Panc1 (cell line): Measurements from ENCODE around the gene SHLD1. TPM values are rescaled to one million over a fixed set of nuclear protein-coding genes. Genes with fewer than 3 reads are reported as not detected.

Source experiments
- ATAC-seq: fragments of 200-7000 bp; cut with Tn5 transposase; 2 replicates; pipeline ENCODE4 v1.9.1; 2020; ENCODE audit warnings: mild to moderate bottlenecking, moderate library complexity
- BruUV-seq: library from RNA; stranded (reverse); fragments of 400-500 nt; replicated peaks from 2 replicates; lab custom pipeline; 2021; lab: Mats Ljungman, UMichigan
- CTCF ChIA-PET: fragments of 300-600 bp; sonication (Branson Sonifier 250); formaldehyde crosslinking; loops from one replicate; lab custom pipeline; 2022; ENCODE audit warnings: antibody characterized with exemption; lab: Charles Lee
- POLR2A ChIA-PET: fragments of 300-600 bp; sonication (Branson Sonifier 250); formaldehyde crosslinking; loops from one replicate; lab custom pipeline; 2022; ENCODE audit warnings: antibody characterized with exemption; lab: Charles Lee
- DNase-seq: peaks from one replicate; pipeline ENCODE4 v3.0.0-alpha.2; 2010; ENCODE audit warnings: low read depth, low spot score
- H3K27ac ChIP-seq: 2 replicates; pipeline ENCODE4 v1.5.1; 2011; ENCODE audit warnings: mild to moderate bottlenecking, low read length, inconsistent platforms
- H3K27me3 ChIP-seq: fragments of 200-500 bp; sonication (Bioruptor generic); 2 replicates; pipeline ENCODE4 v1.6.0; 2014; ENCODE audit warnings: low read length, inconsistent platforms; ENCODE audit not compliant: control insufficient read depth, insufficient read depth
- H3K36me3 ChIP-seq: fragments of 200-500 bp; sonication (Bioruptor generic); 2 replicates; pipeline ENCODE4 v1.5.1; 2014; ENCODE audit warnings: inconsistent platforms, mild to moderate bottlenecking, low read length, moderate library complexity; ENCODE audit not compliant: control insufficient read depth, insufficient read depth
- H3K4me1 ChIP-seq: 2 replicates; pipeline ENCODE4 v1.5.1; 2011; ENCODE audit warnings: inconsistent platforms, mild to moderate bottlenecking, low read length, moderate library complexity; ENCODE audit not compliant: control insufficient read depth, insufficient read depth
- H3K4me3 ChIP-seq, 2 experiments: 2 replicates each; pipeline ENCODE4 v1.5.1; 2011 to 2012; ENCODE audit warnings: low read depth in 2 of 2, low read length in 2 of 2, mild to moderate bottlenecking in 2 of 2, inconsistent platforms in 1 of 2, moderate library complexity in 1 of 2
- H3K9me3 ChIP-seq: fragments of 200-500 bp; sonication (Bioruptor generic); 2 replicates; pipeline ENCODE4 v1.5.1; 2014; ENCODE audit warnings: low read depth, mild to moderate bottlenecking, inconsistent platforms, low read length, moderate library complexity; ENCODE audit not compliant: control insufficient read depth, insufficient read depth
- POLR2AphosphoS5 ChIP-seq: IDR thresholded peaks from 2 replicates; pipeline ENCODE4 v1.6.1; 2012; ENCODE audit warnings: mild to moderate bottlenecking, low read depth, low read length, moderate library complexity
- SIN3A ChIP-seq: IDR thresholded peaks from 2 replicates; pipeline ENCODE4 v1.6.1; 2012; ENCODE audit warnings: low read depth, mild to moderate bottlenecking, low read length, moderate library complexity, borderline replicate concordance; ENCODE audit not compliant: insufficient read depth
- TCF7L2 ChIP-seq: IDR thresholded peaks from 2 replicates; pipeline ENCODE4 v1.6.1; 2011; ENCODE audit warnings: mild to moderate bottlenecking, low read depth, low read length, inconsistent platforms
- in situ Hi-C: cut with HindIII; loops from 2 replicates; pipeline ENCODE4 v1.10.0; 2016; ENCODE audit warnings: low sequenced_read_pairs, low pct_unique_long_range_greater_than_20kb
- intact Hi-C: fragments of 100-400 bp; cut with micrococcal nuclease; formaldehyde crosslinking; loops from one replicate; pipeline ENCODE4 v1.10.0; 2022; ENCODE audit not compliant: unreplicated experiment
- total RNA-seq: library from RNA; stranded (reverse); gene quantifications from one replicate; pipeline ENCODE4 v1.2.1, GENCODE V29; 2021; ENCODE audit not compliant: unreplicated experiment
- TF ChIP-seq, protein P1 (sequence below), 2 experiments: IDR thresholded peaks; 2 replicates each; pipeline ENCODE4 v1.6.1; 2011 to 2012; ENCODE audit warnings: low read depth in 2 of 2, control low read depth in 1 of 2, low read length in 1 of 2, mild to moderate bottlenecking in 1 of 2, moderate library complexity in 1 of 2; ENCODE audit not compliant: insufficient read depth in 1 of 2
- TF ChIP-seq, protein P2 (sequence below): fragments of 450-650 bp; IDR thresholded peaks from 2 replicates; pipeline ENCODE4 v1.5.1; 2017; ENCODE audit warnings: mild to moderate bottlenecking

SHLD1 gene
- total RNA-seq, 1 experiment from 2014 or later = 4.3 TPM

DNA sequence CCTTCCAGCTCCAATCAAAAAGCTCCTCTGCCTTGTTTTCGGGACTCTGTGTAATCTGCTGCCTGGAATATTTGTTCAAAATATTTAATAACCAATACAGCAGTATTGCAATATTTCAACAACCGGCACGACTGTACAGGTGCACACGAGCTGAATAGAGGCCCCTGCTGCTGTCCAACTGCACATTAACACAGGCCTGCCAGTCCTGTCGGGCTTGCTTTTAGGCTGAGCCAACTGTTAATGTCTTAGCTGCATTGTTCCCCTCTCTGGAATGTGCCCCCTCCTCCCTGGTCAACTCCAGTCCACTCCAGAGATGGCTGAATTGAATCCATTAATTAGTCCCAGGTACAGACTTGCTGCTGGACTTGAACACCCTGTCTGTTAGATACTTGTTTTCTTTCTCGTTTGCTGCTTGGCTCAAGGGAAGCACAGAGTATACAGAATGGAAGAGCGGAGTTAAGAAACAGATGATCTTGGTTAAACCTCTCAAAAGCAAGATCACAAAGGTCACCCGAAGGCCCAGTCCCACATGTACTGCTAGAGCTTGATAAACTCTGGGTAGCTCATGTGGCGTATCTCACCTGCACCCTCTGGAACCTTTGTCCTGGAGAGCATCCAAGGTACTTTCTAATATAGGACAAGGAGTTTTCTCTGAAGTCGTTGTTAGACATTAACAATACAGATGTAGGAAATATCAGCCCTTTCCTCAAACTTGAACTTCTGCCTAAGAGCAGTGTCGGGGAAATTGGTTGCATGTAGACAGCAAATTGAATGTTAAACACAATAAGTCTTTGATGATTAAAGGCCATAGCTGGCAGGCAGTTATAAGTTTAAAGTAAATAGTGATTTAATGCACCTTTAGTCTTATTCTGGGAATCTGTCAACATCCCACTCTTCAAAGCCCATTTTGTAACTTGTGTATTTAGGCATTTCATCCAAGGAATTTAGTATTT is 31.9 kb downstream of the SHLD1 start:
- DNase-seq (no peak), ATAC-seq (no peak)
- Histone ChIP-seq H3K36me3 (no peaks in the 10 kb centered on the region), H3K27ac (no peak overlapping the region), H3K4me1 (no peaks in the 10 kb centered on the region), H3K27me3 (no peaks in the 10 kb centered on the region), H3K9me3 (no peaks in the 10 kb centered on the region), H3K4me3 (no peak overlapping the region)
- TF ChIP-seq, protein P1, sequence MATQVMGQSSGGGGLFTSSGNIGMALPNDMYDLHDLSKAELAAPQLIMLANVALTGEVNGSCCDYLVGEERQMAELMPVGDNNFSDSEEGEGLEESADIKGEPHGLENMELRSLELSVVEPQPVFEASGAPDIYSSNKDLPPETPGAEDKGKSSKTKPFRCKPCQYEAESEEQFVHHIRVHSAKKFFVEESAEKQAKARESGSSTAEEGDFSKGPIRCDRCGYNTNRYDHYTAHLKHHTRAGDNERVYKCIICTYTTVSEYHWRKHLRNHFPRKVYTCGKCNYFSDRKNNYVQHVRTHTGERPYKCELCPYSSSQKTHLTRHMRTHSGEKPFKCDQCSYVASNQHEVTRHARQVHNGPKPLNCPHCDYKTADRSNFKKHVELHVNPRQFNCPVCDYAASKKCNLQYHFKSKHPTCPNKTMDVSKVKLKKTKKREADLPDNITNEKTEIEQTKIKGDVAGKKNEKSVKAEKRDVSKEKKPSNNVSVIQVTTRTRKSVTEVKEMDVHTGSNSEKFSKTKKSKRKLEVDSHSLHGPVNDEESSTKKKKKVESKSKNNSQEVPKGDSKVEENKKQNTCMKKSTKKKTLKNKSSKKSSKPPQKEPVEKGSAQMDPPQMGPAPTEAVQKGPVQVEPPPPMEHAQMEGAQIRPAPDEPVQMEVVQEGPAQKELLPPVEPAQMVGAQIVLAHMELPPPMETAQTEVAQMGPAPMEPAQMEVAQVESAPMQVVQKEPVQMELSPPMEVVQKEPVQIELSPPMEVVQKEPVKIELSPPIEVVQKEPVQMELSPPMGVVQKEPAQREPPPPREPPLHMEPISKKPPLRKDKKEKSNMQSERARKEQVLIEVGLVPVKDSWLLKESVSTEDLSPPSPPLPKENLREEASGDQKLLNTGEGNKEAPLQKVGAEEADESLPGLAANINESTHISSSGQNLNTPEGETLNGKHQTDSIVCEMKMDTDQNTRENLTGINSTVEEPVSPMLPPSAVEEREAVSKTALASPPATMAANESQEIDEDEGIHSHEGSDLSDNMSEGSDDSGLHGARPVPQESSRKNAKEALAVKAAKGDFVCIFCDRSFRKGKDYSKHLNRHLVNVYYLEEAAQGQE (IDR thresholded peaks at IDR 0.05; ENCODE audit: insufficient read depth in 1 of 2, low read depth in 2 of 2, low read length in 1 of 2) = no peak
- TF ChIP-seq, protein P2, sequence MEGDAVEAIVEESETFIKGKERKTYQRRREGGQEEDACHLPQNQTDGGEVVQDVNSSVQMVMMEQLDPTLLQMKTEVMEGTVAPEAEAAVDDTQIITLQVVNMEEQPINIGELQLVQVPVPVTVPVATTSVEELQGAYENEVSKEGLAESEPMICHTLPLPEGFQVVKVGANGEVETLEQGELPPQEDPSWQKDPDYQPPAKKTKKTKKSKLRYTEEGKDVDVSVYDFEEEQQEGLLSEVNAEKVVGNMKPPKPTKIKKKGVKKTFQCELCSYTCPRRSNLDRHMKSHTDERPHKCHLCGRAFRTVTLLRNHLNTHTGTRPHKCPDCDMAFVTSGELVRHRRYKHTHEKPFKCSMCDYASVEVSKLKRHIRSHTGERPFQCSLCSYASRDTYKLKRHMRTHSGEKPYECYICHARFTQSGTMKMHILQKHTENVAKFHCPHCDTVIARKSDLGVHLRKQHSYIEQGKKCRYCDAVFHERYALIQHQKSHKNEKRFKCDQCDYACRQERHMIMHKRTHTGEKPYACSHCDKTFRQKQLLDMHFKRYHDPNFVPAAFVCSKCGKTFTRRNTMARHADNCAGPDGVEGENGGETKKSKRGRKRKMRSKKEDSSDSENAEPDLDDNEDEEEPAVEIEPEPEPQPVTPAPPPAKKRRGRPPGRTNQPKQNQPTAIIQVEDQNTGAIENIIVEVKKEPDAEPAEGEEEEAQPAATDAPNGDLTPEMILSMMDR = no peak
- TF ChIP-seq POLR2AphosphoS5 (no peak), TCF7L2 (no peak), SIN3A (no peak)
- ChIA-PET POLR2A (no interaction called here), CTCF (no interaction called here)
- in situ Hi-C loops (no loop called here), intact Hi-C loops (no loop called here)
- BruUV-seq = no TSS peak

DNA sequence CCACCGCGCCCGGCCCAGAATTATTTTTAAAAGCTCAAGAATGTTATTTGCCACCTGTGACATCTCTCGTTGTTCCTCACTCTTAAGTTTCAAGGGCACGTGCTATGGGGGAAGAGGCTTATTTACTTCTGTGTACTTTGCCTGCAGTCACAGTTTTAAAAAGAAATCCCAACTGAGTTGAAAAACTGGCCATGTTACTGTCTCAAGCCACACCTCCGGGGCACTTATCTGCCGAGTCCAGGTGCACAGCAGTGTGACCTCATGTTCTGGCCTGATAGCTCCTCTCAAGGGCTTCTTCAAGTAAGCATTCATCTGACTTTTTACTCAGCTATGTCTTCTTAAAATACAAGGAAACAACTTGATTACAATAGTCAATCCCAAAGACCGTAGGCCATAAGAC is 34.5 kb downstream of the SHLD1 start:
- H3K27ac ChIP-seq = no peak overlapping the region
- intact Hi-C loops = no loop called here
- ChIA-PET POLR2A (no interaction called here), CTCF (no interaction called here)
- H3K4me1 ChIP-seq = no peaks in the 10 kb centered on the region
- ATAC-seq = no peak
- in situ Hi-C loops = no loop called here
- DNase-seq = no peak
- no peak overlapping the region for H3K4me3 ChIP-seq
- H3K27me3 ChIP-seq = no peaks in the 10 kb centered on the region
- no TSS peak for BruUV-seq
- H3K9me3 ChIP-seq = no peaks in the 10 kb centered on the region
- TF ChIP-seq, protein P2 = no peak
- TF ChIP-seq, protein P1 (IDR thresholded peaks at IDR 0.05; ENCODE audit: insufficient read depth in 1 of 2, low read depth in 2 of 2, low read length in 1 of 2) = no peak
- TF ChIP-seq TCF7L2 = no peak
- TF ChIP-seq SIN3A = no peak
- no peaks in the 10 kb centered on the region for H3K36me3 ChIP-seq
